ENCODE data around the gene CLPX. TPM values are rescaled to one million over a fixed set of nuclear protein-coding genes. Genes with fewer than 3 reads are reported as not detected.
"Not testable (repeated sequence)": the region's sequence is repeated elsewhere in the genome, so short reads cannot be mapped to it uniquely, and the experiment has no call there.

Gene CLPX
- total RNA-seq, 2 experiments from 2014 or later, result 26.0 to 53.3 TPM

- no peaks in the 10 kb centered on the region for H3K9me2 ChIP-seq (ENCODE audit: insufficient read depth, low read length)
- no peaks in the 10 kb centered on the region for H3K9me3 ChIP-seq (ENCODE audit: low read length)
- intact Hi-C loops (cut with micrococcal nuclease; ENCODE audit: unreplicated experiment), result loop anchor here (2.0 to 10.0 kb wide), 3 partner anchors 103 to 201 kb away; partner anchors contain the start of gene PARP16
- ChIA-PET POLR2A (interaction anchor here (0.5 kb wide), 1 partner anchor 53 kb away, joined by 3 read pairs; no protein-coding TSS in a partner anchor), CTCF (ENCODE audit: unreplicated experiment) (no interaction called here)
- H3K4me1 ChIP-seq (ENCODE audit: insufficient read depth, low read length, poor library complexity, severe bottlenecking), result peaks cover 23% of the 10 kb centered on the region
- peak overlapping the region; percentile 99; the same call in 1 of the 2 replicates for H2AFZ ChIP-seq (ENCODE audit: low read length)
- no peaks in the 10 kb centered on the region; the same call in 1 of the 2 replicates for H4K20me1 ChIP-seq (ENCODE audit: insufficient read depth, low read length)
- peak overlapping the region; percentile 65 for H3K27ac ChIP-seq (ENCODE audit: low read depth, low read length, poor library complexity, severe bottlenecking)
- H3K36me3 ChIP-seq (ENCODE audit: insufficient read depth, low read length), result peaks cover 22% of the 10 kb centered on the region
- peak overlapping the region; percentile 80 for H3K4me2 ChIP-seq (ENCODE audit: low read length)
- BruUV-seq (replicated peaks), result TSS peak; percentile 61
- DNase-seq (ENCODE audit: low spot score), result no peak
- TF ChIP-seq, protein P1, sequence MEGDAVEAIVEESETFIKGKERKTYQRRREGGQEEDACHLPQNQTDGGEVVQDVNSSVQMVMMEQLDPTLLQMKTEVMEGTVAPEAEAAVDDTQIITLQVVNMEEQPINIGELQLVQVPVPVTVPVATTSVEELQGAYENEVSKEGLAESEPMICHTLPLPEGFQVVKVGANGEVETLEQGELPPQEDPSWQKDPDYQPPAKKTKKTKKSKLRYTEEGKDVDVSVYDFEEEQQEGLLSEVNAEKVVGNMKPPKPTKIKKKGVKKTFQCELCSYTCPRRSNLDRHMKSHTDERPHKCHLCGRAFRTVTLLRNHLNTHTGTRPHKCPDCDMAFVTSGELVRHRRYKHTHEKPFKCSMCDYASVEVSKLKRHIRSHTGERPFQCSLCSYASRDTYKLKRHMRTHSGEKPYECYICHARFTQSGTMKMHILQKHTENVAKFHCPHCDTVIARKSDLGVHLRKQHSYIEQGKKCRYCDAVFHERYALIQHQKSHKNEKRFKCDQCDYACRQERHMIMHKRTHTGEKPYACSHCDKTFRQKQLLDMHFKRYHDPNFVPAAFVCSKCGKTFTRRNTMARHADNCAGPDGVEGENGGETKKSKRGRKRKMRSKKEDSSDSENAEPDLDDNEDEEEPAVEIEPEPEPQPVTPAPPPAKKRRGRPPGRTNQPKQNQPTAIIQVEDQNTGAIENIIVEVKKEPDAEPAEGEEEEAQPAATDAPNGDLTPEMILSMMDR (conservative IDR thresholded peaks at IDR 0.05; ENCODE audit: low read length), result peak; percentile 57; the same call in 1 of the 2 replicates
- no peak for TF ChIP-seq EZH2phosphoT487 (IDR thresholded peaks at IDR 0.05; ENCODE audit: borderline replicate concordance, low read depth, low read length)
- H3K79me2 ChIP-seq (ENCODE audit: insufficient read depth, low read depth, low read length), result peaks cover 58% of the 10 kb centered on the region
- peak overlapping the region; percentile 94 for H3K4me3 ChIP-seq (ENCODE audit: low read depth, low read length, poor library complexity, severe bottlenecking)
Observed at GRCh38 chr15:65183865-65184159, 1.3 kb downstream of the CLPX start.

DNA sequence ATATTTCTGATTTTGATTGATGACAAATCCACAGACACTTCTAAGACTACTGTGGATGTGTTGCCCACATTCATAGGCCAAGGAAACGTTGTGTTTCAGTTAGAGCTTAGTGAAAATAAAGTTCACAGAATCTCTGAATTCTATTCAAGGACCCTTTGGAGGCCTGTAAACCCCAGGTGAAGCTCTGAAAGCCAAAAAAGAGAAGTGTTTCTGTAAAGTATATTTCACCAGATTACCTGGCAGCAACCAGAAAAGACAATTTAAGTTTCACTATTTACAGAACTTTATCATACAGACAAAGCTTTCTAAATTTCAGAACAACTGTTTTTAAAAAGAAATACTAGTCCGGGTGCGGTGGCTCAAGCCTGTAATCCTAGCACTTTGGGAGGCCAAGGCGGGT lies 2.6 kb downstream of the CLPX start:
- no peaks in the 10 kb centered on the region for H3K9me3 ChIP-seq (ENCODE audit: low read length)
- TSS peak; percentile 1 for BruUV-seq (replicated peaks)
- POLR2A ChIA-PET, result interaction anchor here (0.5 to 1.2 kb wide), 4 partner anchors 26 to 194 kb away, joined by 3 to 4 read pairs (median 4); partner anchors contain the start of gene UBAP1L
- H3K27ac ChIP-seq (ENCODE audit: low read depth, low read length, poor library complexity, severe bottlenecking), result peak overlapping the region; percentile 23
- no peak overlapping the region for H3K4me3 ChIP-seq (ENCODE audit: low read depth, low read length, poor library complexity, severe bottlenecking)
- peak; percentile 18 for DNase-seq (ENCODE audit: low spot score)
- H3K4me1 ChIP-seq (ENCODE audit: insufficient read depth, low read length, poor library complexity, severe bottlenecking), result peaks cover 22% of the 10 kb centered on the region
- H4K20me1 ChIP-seq (ENCODE audit: insufficient read depth, low read length), result no peaks in the 10 kb centered on the region; the same call in 1 of the 2 replicates
- H3K4me2 ChIP-seq (ENCODE audit: low read length), result peak overlapping the region; percentile 47
- H3K36me3 ChIP-seq (ENCODE audit: insufficient read depth, low read length), result peaks cover 35% of the 10 kb centered on the region
- H2AFZ ChIP-seq (ENCODE audit: low read length), result no peak overlapping the region
- CTCF ChIA-PET (ENCODE audit: unreplicated experiment), result interaction anchor here (0.6 kb wide), 1 partner anchor 277 kb away, joined by 3 read pairs; no protein-coding TSS in a partner anchor
- TF ChIP-seq, protein P1 (conservative IDR thresholded peaks at IDR 0.05; ENCODE audit: low read length), result no peak
- TF ChIP-seq EZH2phosphoT487 (IDR thresholded peaks at IDR 0.05; ENCODE audit: borderline replicate concordance, low read depth, low read length), result no peak
- no peaks in the 10 kb centered on the region for H3K9me2 ChIP-seq (ENCODE audit: insufficient read depth, low read length)
- intact Hi-C loops (cut with micrococcal nuclease; ENCODE audit: unreplicated experiment), result loop anchor here (10.0 kb wide), 1 partner anchor 148 kb away; no protein-coding TSS in a partner anchor
- peaks cover 60% of the 10 kb centered on the region for H3K79me2 ChIP-seq (ENCODE audit: insufficient read depth, low read depth, low read length)

- ChIA-PET CTCF (ENCODE audit: unreplicated experiment) (interaction anchor here (0.6 kb wide), 1 partner anchor 105 kb away, joined by 11 read pairs; the partner anchor contains the start of gene PARP16), POLR2A (interaction anchor here (0.7 to 1.2 kb wide), 5 partner anchors 67 to 1495 kb away, joined by 3 to 4 read pairs (median 3); partner anchors contain the start of gene UBAP1L)
- H3K27ac ChIP-seq (ENCODE audit: low read depth, low read length, poor library complexity, severe bottlenecking); H3K4me2 ChIP-seq (ENCODE audit: low read length); H3K9me2 ChIP-seq (ENCODE audit: insufficient read depth, low read length); DNase-seq (ENCODE audit: low spot score); H2AFZ ChIP-seq (ENCODE audit: low read length); H4K20me1 ChIP-seq (ENCODE audit: insufficient read depth, low read length); H3K9me3 ChIP-seq (ENCODE audit: low read length); H3K4me3 ChIP-seq (ENCODE audit: low read depth, low read length, poor library complexity, severe bottlenecking); BruUV-seq (replicated peaks): not testable (repeated sequence)
- H3K79me2 ChIP-seq (ENCODE audit: insufficient read depth, low read depth, low read length), result peaks cover 60% of the 10 kb centered on the region
- intact Hi-C loops (cut with micrococcal nuclease; ENCODE audit: unreplicated experiment), result loop anchor here (10.0 kb wide), 1 partner anchor 147 kb away; no protein-coding TSS in a partner anchor
- H3K36me3 ChIP-seq (ENCODE audit: insufficient read depth, low read length), result peaks cover 42% of the 10 kb centered on the region
- peaks cover 22% of the 10 kb centered on the region for H3K4me1 ChIP-seq (ENCODE audit: insufficient read depth, low read length, poor library complexity, severe bottlenecking)
Observed at GRCh38 chr15:65181582-65182353, 3.4 kb downstream of the CLPX start.

Data from OCI-LY7 (cell line).